GM21786 (cell line): ENCODE data around the gene CLNK.

ENCODE experiments used
- ATAC-seq: cut with Tn5 transposase; IDR thresholded peaks from one replicate; pipeline ENCODE4 v1.9.1; 2021; ENCODE audit not compliant: unreplicated experiment

Gene CLNK, protein sequence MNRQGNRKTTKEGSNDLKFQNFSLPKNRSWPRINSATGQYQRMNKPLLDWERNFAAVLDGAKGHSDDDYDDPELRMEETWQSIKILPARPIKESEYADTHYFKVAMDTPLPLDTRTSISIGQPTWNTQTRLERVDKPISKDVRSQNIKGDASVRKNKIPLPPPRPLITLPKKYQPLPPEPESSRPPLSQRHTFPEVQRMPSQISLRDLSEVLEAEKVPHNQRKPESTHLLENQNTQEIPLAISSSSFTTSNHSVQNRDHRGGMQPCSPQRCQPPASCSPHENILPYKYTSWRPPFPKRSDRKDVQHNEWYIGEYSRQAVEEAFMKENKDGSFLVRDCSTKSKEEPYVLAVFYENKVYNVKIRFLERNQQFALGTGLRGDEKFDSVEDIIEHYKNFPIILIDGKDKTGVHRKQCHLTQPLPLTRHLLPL

DNA sequence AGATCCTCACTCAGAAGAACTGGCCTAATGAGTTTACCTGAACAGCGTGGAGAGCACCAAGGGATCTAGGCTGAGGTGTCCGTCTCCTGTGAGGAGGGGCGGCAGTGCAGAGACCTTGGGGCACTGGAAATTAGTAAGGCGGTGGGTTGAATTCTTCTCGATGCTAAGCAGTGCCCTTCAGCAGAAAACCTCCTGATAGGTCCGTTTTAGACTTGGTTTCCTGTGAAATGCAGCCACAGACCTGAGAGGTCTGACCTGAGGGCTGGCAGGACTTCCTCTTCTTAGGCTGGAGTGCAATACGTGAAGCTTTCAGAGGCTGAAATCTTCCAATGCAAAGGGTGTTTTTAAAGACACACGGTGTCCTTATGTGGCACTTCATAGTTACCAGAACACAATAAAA, at the start of gene CLNK:
CLNK (minus strand) TSS at position 138 of the 400 bp plus-strand sequence. CDS start 16,899 bp downstream, outside the sequence.
- peak; percentile 79 for ATAC-seq

GRCh38 chr4:10733481-10734062, 49.0 kb upstream of the CLNK start:
- no peak for ATAC-seq

DNA sequence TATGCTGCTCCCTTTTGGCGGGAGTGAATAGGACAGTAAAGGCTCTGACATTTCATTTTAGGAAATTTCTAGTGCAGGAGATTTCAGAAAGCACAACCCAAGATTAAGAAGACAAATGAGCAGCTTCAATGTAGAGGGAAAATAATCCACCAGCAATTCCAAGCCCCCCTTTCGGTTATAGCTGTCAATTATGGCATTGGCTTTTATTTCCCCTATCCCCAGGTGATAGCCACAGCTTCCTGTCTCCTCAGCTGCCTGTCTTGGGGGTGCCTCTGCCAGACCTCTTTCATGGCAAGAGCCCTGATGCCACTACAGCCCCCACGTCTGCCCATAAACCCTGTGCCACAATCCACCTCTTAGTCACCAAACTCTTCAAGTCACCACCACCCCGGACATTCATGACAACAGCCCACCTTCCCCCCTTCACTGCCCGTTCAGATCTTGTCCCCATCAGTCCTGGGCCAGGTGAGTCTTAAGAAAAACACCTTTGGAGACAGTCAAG, 48.4 kb upstream of the CLNK start:
- ATAC-seq = no peak

GRCh38 chr4:10732235-10732913, 47.8 kb upstream of the CLNK start:
- ATAC-seq = no peak

- peak; percentile 24 for ATAC-seq
Observed at GRCh38 chr4:10731690-10732089, 47.1 kb upstream of the CLNK start.

DNA sequence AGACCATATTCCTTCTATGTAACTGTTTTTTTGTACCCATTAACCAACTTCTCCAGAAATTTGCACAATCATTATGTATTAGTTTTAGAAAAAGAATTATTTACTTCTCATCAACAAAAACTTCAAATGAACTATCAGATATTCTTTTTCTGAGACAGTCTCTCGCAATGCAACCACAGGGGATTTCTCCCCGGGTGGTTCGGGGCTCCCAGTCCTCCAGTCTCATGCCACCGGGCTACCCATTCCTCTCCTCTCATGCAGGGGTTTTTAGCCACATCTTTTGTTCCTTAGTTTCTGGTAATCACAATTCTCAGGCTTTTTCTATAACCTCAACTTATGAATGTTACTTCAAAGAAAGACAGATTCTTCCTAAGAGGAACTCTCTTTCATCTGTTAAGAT, 46.6 kb upstream of the CLNK start:
- ATAC-seq = no peak

DNA sequence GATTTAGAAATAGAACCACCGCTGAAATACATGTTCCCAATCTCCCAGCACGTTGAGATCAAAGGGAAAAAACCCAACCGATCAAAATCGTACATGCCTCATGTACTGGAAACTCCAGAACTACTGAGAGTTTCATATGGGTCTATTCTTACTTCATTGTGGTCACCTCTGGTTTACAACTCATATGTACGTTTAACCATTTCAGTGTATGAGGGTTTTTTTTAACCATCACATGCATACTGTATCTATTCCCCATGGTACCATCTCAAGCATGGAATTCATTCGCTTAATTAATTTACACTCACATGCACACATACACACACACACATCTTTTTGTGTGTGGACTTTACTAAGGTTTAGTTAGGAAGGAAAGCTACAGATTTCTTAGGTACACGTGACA, 46.0 kb upstream of the CLNK start:
- ATAC-seq = peak; percentile 49

GRCh38 chr4:10730019-10730418, 45.5 kb upstream of the CLNK start:
- ATAC-seq = peak; percentile 53

- no peak for ATAC-seq
Observed at GRCh38 chr4:10729366-10729765, 44.8 kb upstream of the CLNK start.

GRCh38 chr4:10728016-10728415, 43.4 kb upstream of the CLNK start:
- ATAC-seq = no peak

DNA sequence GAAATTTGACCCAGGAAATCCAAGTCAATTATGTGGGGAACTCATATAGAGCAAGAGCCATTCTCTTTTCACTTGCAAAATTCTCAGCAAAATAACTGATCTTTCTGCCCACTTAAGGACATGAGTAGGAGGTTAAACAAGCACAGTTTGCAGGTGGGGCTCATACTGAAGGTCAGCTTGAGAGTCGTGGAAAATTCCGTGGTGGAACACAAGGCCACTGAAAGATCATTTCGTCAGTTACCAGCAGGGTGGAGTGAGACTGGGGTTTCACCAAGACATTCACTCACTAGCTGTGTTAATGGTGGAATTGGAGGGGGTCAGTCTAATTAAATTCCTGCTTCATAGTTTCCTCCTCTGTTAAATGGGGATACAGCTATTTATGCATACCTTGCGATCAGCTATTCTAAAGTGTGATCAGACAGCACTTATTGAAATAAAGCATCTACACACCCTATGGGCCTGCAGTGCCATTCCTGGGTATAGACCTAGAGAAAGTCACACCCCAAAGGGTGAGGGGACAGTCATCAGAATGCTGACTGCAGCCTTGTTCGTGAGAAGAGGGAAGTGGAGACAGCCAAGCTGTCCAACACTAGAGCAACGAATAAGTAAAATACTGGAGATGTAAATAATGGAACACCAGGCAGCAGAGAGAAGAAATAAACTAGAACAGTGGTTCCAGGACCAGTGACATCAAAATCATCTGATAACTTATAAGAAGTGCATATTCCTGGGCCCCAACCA, 42.7 kb upstream of the CLNK start:
- no peak for ATAC-seq

- ATAC-seq = peak; percentile 91
Observed at GRCh38 chr4:10722957-10723356, 38.4 kb upstream of the CLNK start.

- no peak for ATAC-seq
Observed at GRCh38 chr4:10721616-10722015, 37.0 kb upstream of the CLNK start.

DNA sequence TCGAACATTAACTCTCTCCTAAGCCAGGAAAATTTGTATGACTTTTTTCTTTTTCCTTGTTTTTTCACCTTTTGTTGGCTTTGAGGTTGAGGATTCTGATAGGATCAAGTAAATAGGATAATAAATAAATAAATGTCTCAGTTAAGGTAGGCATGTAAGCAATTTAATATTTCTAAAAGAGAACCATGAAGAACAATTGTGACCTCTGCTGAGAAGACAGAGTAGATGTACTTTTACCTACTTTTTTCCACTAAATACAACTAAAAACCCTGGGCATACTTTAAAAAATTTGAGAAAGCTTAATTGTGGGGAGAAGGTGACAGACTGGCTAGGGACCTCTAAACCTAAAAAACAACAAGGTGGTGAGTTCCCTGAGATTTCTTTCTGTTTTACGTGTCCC, 31.6 kb upstream of the CLNK start:
- no peak for ATAC-seq

DNA sequence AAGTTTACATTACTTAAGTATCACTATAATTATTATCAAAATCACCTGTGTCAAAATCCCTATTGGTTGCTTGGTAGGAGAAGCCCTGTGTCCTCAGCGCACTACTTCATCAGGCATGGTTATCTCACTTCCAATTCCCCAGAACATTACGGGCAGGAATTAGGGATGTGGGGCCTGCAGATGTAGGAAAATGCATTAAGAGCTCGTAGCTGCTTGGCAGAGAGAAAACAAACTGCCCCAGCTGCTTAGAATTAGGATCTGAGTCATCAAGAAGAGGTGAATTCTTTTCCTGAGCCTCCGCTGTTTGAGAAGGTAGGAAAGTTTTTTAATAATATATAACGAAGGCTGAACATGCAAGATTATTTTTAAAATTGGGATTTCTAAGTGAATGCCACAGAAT, 31.1 kb upstream of the CLNK start:
- no peak for ATAC-seq

DNA sequence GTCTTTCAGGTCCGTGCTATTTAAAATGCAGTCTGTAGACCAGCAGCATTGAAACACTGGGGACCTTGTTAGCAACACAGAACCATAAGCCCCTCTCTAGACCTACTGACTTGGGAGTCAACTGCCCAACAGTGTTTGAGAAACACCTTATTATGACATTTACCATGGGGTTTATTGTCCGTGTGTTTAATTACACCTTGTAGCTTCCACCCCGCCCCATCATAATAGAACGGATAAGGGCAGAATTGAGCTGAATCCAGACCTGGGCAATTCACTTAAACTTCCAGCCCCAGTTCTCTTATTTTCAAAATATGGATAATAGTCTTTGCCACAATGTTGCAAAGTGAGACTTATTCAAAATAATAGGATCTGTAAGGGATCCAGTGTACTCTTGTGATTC, 30.6 kb upstream of the CLNK start:
- ATAC-seq = no peak

GRCh38 chr4:10713591-10713990, 29.0 kb upstream of the CLNK start:
- no peak for ATAC-seq

DNA sequence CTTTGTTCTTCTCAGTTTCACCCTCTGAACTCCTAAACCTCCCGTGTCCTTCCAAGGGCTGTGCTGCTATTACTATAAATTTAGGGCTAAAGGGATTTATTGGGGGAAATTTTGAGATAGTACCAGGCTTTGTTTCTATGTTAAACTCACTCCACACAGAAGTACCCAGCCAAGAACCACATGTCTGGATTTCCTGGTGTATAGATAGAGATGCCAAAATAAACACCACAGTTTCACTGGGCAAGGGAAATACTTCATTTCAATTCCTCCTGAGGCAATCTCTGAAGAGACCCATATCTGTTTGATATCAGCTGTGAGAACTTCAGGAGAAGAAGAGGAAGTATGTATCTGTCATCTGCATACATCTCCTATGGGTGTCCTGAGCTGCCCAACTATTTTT, 21.7 kb upstream of the CLNK start:
- no peak for ATAC-seq

DNA sequence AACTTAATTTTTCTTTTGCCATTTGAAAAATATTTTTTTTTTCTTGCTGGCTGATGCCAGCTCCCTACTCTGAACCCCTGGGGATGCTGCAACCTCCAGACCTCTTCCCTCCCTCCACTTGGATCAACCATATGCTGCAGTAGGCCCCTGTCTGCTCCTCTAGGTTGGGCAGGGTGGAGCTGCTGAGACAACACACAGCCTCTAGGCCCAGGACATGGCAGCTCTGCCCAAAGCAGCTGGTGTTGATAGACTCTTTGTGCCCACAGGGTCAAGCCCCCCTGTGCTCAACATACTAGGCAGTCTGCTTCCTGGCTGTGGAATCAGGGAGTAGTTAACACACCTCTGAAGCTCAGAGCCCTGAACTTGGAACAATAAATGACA, 19.9 kb upstream of the CLNK start:
- no peak for ATAC-seq

DNA sequence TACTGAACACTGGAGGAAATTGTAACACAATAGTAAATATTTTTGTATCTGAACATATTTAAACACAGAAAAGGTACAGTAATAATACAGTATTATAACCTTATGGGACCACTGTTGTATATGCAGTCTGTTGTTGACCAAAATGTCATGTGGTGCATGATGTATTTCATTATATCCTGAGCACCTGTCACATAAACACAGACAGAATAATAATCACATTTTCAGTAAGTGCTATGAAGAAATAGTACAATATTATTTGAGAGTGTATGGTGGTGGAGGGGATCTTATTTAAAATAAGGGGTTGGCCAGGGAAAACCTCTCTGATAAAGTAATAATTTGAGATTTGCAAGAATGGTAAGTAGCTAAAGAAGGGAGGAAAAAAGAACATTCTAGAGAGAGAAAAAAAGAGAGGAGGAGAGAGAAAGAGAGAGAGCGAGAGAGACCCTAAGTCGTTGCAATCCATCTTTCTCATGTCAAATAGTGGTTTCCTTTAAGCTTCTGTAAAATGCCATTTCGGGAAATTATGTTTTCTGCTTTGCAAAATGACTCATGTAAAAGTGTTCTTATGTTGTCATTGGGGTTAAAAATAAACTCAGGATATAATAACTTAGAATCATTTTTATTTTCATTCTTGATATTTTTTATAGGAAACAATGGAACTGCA, 19.3 kb upstream of the CLNK start:
- ATAC-seq = no peak

DNA sequence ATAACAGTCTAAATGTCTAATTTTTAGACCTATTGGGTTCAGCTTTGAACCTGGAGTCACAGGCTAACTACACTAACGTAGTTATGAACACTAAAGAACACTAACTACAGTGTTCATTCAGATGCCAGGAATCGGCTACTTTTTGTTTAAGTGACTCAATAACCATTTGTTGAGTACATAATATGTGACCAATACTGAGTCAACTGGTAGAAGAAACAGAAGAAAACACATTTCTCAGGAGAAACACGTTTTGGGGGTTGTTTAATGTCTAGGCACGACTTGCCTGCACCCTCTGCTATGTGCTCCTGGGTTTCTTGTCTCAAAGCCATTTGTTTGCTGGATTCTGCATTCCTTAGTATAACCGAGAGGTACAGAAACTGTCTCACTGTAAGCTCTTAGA, 18.6 kb upstream of the CLNK start:
- no peak for ATAC-seq
